GM18951 (cell line): ENCODE results near the gene FOXQ1.

Source experiments
- POLR2A ChIP-seq: IDR thresholded peaks from 4 replicates; pipeline ENCODE4 v1.6.1; 2011; ENCODE audit warnings: mild to moderate bottlenecking; ENCODE audit not compliant: insufficient read length, insufficient read depth; ENCODE audit errors: extremely low read depth
- in situ Hi-C: fragments of 300-500 bp; cut with MboI; formaldehyde crosslinking; loops from one replicate; pipeline ENCODE4 v1.12.0; 2022; ENCODE audit warnings: low sequenced_read_pairs, mixed read lengths, inconsistent platforms; ENCODE audit not compliant: unreplicated experiment

FOXQ1 gene

GRCh38 chr6:1298768-1299167 is 13.1 kb upstream of the FOXQ1 start:
- in situ Hi-C loops, result no loop called here
- no peak for TF ChIP-seq POLR2A

DNA sequence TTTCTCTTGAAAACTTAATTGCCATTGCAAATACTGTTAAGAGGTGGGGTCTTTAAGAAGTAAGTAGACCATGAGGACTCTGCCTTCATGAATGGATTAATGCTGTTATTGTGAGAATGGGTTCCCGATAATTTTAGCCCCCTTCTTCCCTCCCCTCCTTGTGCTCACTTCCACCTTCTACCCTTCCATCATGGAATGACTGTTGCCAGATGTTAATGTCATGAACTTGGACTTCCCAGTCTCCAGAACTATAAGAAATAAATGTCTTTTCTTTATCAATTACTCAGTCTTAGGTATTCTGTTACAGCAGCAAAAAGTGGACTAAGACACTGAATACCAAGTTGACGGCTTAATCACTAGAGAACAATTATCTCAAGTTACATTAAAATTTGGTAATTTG is 5.8 kb upstream of the FOXQ1 start:
- in situ Hi-C loops, result no loop called here
- TF ChIP-seq POLR2A, result no peak

DNA sequence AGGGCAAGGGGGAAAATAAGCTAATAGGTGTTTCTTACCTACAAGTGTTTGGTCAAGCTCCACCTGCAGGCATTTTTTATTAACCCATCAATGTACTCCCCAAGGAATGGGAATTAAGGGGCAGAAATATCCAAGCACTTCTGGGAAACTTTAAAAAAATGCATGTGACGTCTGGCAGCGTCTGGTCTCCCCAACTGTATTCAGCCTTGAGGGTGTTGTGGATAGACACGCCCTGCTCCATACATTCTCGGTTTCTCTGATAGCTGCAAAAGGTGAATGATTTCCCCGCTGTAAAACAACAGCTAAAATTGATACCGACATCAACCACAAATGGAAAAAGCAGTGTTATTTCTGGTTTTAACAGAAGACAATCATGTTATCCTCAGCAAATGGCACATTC is 2.5 kb upstream of the FOXQ1 start:
- no peak for TF ChIP-seq POLR2A
- in situ Hi-C loops, result no loop called here

GRCh38 chr6:1310628-1311399 is 1.1 kb upstream of the FOXQ1 start:
- in situ Hi-C loops, result no loop called here

DNA sequence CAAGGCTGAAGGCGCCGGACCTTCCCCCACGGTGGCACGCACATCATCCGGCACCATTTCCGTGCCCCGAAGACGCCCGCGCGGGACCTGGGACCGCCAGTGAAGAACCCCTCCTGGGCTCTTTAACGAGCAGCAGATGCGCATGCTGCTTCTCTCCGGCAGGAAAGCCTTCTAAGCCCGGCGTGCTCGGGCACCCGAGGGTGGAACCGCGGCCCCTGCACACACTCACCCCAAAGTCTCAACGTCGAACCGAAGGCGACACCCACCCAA is 240 bp downstream of the FOXQ1 start:
- TF ChIP-seq POLR2A, result no peak
- in situ Hi-C loops, result no loop called here

More at GRCh38 chr6:1310628-1311399, 1.1 kb upstream of the FOXQ1 start:
- no peak for TF ChIP-seq POLR2A

GRCh38 chr6:1312473-1313367 is 822 bp downstream of the FOXQ1 start:
- no peak for TF ChIP-seq POLR2A
- in situ Hi-C loops, result no loop called here

DNA sequence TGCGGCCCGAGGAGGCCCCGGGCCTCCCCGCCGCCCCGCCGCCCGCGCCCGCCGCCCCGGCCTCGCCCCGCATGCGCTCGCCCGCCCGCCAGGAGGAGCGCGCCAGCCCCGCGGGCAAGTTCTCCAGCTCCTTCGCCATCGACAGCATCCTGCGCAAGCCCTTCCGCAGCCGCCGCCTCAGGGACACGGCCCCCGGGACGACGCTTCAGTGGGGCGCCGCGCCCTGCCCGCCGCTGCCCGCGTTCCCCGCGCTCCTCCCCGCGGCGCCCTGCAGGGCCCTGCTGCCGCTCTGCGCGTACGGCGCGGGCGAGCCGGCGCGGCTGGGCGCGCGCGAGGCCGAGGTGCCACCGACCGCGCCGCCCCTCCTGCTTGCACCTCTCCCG is 1.5 kb downstream of the FOXQ1 start:
- TF ChIP-seq POLR2A, result no peak
- in situ Hi-C loops, result no loop called here

GRCh38 chr6:1313767-1314503 is 2.0 kb downstream of the FOXQ1 start:
- in situ Hi-C loops, result no loop called here
- no peak for TF ChIP-seq POLR2A

DNA sequence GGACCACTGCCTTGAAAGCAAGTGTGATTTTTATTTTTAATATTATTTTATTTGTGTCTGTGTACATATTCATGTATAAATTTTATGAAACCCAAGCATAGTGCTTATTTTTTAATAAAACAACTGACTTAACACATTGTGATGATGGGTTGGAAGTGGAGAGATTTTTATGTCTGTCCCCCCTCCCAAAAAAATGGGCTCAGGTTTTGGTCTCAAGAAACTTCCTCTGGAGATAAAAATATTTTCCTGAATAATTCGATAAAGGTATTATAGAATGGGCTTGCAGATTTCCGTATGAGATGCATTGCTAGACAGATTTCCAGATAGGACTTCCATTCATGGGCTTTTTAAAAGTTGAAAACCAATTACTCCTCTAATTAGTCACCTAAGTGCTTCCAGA is 2.7 kb downstream of the FOXQ1 start:
- TF ChIP-seq POLR2A, result no peak
- in situ Hi-C loops, result no loop called here

- in situ Hi-C loops, result no loop called here
- no peak for TF ChIP-seq POLR2A
These were observed 3.3 kb downstream of the FOXQ1 start for GRCh38 chr6:1315201-1315559.

DNA sequence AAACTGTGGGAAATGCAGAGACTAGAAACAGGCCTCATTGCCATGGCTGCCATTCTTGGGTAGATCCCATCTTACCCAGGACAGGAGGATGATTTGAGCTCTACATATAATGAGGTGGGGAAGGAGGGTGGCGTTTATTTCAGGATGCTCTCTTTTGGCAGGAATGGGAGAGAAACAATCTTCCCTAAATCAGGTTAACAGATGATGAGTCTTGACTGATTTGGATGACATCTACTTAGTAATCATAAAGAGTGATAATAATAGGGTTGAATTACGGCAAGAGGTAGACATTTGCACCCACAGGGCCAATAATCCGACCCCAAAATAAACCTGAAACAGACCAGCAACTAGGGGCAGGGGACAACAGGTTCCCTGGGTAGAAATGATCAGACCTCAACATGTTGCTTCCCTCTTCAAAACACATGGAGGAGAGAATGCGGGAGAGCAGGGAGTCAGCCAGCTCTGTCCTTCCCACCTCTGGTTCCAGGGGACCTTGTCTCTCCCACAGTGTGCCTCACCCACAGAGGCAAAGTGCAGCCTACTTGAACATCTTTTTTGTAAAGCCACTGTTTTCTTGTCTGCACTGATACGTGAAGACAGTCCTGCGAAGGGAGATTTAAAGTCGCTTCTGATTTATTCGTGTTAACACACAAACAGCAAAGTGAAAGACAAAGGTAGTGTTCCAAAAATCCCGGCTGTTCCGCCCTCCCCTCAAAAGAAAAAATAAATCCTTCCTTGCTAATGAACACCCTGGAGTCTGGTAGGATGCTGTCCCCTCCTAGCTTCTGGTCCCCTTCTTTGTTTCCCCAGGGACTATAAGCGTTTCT is 3.9 kb downstream of the FOXQ1 start:
- in situ Hi-C loops, result no loop called here
- no peak for TF ChIP-seq POLR2A

DNA sequence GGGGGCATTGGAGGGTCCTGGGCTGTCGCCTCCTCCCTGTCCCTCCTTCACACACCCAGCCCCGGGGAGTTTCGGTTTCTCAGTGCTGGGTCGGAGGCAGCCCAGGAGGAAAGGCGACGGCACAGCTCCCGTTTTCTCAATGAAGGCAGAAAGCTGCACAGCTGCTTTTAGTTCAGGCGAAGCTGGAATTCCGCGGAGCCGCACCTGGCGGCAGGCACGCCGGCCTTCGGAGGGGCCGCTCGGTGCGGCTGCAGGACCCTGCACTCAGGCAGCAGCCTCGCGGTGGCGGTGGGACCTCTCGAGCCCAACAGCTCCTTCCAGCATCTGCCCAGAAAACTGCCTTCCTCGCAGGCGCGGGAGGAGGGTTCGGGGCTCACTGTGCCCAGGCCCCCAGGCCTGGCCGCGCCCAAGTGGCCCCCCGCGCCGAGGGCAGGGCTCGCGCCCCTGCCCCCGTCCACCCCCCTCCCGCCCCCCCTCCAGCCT is 4.6 kb downstream of the FOXQ1 start:
- no peak for TF ChIP-seq POLR2A
- in situ Hi-C loops, result no loop called here
